Hepatocyte (in vitro differentiated cells): ENCODE measurements around the gene PDLIM5.

ENCODE experiments used
- CTCF ChIP-seq: fragments of 200-600 bp; sonication (generic); IDR thresholded peaks from 2 replicates; pipeline ENCODE4 v1.5.1; 2016; ENCODE audit warnings: antibody characterized with exemption, mild to moderate bottlenecking; ENCODE audit not compliant: poor library complexity
- EZH2 ChIP-seq: fragments of 200-600 bp; sonication (generic); IDR thresholded peaks from 2 replicates; pipeline ENCODE4 v1.6.1; 2016; ENCODE audit warnings: antibody characterized with exemption, mild to moderate bottlenecking, borderline replicate concordance
- EZH2phosphoT487 ChIP-seq: fragments of 200-600 bp; sonication (generic); IDR thresholded peaks from one replicate; pipeline ENCODE4 v1.6.1; 2018; ENCODE audit warnings: antibody characterized with exemption, mild to moderate bottlenecking, low read depth, moderate library complexity; ENCODE audit not compliant: unreplicated experiment, severe bottlenecking

- TF ChIP-seq CTCF (no peak), EZH2 (no peak), EZH2phosphoT487 (no peak)
Observed at GRCh38 chr4:94462572-94462971, 10.8 kb downstream of the PDLIM5 start.
